Skeletal muscle satellite cell (primary cell): Measurements from ENCODE around the gene CEACAM16.
A peak's percentile ranks its signal among the peaks of the same experiment; 100 is the strongest.
"Not testable (repeated sequence)": the region's sequence is repeated elsewhere in the genome, so short reads cannot be mapped to it uniquely, and the experiment has no call there.

Source experiments
- H3K27me3 ChIP-seq: 2 replicates; pipeline ENCODE4 v1.7.0; 2013; ENCODE audit warnings: low read length; ENCODE audit not compliant: control insufficient read depth, insufficient read depth
- H3K36me3 ChIP-seq: 2 replicates; pipeline ENCODE4 v1.7.0; 2013; ENCODE audit warnings: mild to moderate bottlenecking, control low read depth, low read length; ENCODE audit not compliant: insufficient read depth
- H3K4me1 ChIP-seq: 2 replicates; pipeline ENCODE4 v1.7.0; 2013; ENCODE audit warnings: low read length; ENCODE audit not compliant: control insufficient read depth, insufficient read depth
- H3K4me2 ChIP-seq: 2 replicates; pipeline ENCODE4 v1.7.0; 2013; ENCODE audit warnings: mild to moderate bottlenecking, low read length
- H3K4me3 ChIP-seq: 2 replicates; pipeline ENCODE4 v1.7.0; 2013; ENCODE audit warnings: low read length
- H3K9ac ChIP-seq: 2 replicates; pipeline ENCODE4 v1.7.0; 2013; ENCODE audit warnings: mild to moderate bottlenecking, low read depth, low read length, moderate library complexity
- H3K9me3 ChIP-seq: replicated peaks from 2 replicates; pipeline ENCODE4 v1.7.0; 2013; ENCODE audit warnings: mild to moderate bottlenecking, control low read depth, low read length

Gene CEACAM16

DNA sequence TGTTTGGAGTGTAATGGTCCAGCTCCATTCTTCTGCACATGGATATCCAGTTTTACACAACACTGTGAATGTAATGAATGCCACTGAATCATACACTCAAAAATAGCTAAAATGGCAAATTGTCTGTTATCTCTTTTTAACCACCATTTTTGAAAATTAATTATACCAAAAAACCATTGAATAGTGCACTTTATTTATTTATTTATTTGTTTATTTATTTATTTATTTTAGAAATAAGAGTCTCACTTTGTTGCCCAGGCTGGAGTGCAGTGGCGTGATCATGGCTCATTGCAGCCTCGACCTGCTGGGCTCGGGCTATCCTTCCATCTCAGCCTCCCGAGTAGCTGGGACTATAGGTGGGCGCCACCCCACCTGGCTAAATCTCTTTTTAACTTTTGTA, 35.0 kb upstream of the CEACAM16 start:
- Histone ChIP-seq H3K9ac (no peak overlapping the region), H3K4me1 (peaks cover 16% of the 10 kb centered on the region), H3K9me3 (no peaks in the 10 kb centered on the region), H3K27me3 (no peaks in the 10 kb centered on the region), H3K4me3 (no peak overlapping the region), H3K4me2 (no peak overlapping the region), H3K36me3 (peaks cover 43% of the 10 kb centered on the region)

DNA sequence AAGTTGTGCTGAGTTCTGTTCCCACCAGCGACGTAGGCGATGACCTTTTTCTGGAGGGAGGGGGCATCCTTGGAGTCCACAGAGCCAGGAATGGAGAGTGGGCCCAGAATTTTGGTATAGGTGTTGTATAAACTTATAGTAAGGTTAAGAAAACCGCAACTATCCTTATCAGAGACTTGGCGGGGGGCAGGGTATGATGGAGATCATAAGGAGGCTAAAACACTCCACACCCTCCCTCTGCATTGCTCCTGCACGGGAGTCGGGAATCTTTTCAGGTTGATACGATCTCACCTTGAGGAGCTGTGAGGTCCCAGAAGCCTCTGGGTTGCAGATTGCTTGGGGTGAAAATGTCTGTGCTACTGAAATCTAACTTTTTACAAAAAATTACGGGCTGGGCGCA, 34.0 kb upstream of the CEACAM16 start:
- Histone ChIP-seq H3K27me3 (no peaks in the 10 kb centered on the region), H3K36me3 (peaks cover 35% of the 10 kb centered on the region), H3K4me2 (no peak overlapping the region), H3K9me3 (no peaks in the 10 kb centered on the region), H3K4me1 (peaks cover 16% of the 10 kb centered on the region), H3K4me3 (no peak overlapping the region), H3K9ac (no peak overlapping the region)

DNA sequence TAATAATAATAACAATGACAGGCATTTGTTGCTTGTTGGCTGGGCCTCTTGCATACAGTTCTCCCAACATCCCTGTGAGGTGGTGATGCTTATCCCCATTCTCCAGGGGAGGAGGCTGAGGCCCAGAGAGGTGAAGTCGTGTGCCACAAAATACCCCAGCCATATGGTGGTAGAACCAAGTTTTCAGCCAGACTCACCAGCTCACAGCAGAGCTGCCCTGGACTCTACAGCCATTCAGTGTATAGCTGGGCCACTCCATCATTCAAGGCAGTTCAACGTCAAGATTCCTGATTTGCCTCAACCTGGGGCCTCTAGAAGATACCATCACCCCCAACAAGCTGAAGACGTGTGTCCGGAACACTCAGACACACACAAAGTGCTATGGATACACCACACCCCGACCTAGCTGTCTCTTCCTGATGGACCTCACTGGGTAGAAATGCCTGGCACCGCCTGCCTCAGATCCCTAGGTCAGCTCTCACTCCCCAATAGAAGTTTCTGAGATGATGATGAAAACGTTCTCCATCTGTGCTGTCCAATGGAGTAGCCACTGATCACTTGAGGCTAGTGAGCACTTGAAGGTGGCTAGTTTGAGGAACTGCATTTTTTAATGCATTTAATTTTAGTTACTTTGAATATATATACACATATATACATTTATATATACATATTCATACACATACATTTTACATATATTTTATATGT, 31.9 kb upstream of the CEACAM16 start:
- H3K9me3 ChIP-seq: no peaks in the 10 kb centered on the region
- no peak overlapping the region for H3K9ac ChIP-seq
- H3K27me3 ChIP-seq: no peaks in the 10 kb centered on the region
- H3K4me3 ChIP-seq: no peak overlapping the region
- H3K4me2 ChIP-seq: no peak overlapping the region
- peaks cover 18% of the 10 kb centered on the region for H3K36me3 ChIP-seq
- peaks cover 12% of the 10 kb centered on the region for H3K4me1 ChIP-seq

DNA sequence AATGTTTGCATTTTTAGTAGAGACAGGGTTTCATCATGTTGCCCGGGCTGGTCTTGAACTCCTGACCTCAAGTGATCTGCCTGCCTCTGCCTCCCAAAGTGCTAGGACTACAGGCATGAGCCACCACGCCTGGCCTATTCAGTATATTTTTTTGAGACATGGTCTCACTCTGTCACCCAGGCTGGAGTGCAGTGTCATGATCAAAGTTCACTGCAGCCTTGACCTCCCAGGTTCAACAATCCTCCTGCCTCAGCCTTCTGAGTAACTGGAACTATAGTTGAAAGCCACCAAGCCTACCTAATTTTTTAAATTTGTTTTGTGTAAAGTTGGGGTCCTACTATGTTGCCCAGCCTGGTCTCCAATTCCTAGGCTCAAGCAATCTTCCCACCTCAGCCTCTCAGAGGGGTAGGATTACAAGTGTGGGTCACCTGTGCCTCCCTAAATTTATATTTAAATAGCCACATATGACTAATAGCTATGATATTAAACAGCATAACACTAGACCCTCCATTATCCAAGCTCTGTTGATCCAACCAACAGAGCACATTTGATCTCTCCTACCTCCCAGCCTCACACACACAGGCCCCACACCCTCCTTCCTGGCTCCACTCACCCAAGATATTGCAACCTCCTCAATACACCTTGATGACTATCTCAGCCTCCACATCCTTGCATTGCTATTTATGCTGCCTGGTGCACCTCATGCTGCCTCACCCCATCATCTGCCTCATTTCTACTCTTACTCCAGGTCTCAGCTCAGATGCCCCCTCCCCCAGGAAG, 29.8 kb upstream of the CEACAM16 start:
- H3K36me3 ChIP-seq: no peaks in the 10 kb centered on the region
- no peaks in the 10 kb centered on the region for H3K27me3 ChIP-seq
- H3K9me3 ChIP-seq: no peaks in the 10 kb centered on the region
- H3K9ac ChIP-seq: no peak overlapping the region
- H3K4me3 ChIP-seq: no peak overlapping the region
- H3K4me2 ChIP-seq: no peak overlapping the region
- no peaks in the 10 kb centered on the region for H3K4me1 ChIP-seq

DNA sequence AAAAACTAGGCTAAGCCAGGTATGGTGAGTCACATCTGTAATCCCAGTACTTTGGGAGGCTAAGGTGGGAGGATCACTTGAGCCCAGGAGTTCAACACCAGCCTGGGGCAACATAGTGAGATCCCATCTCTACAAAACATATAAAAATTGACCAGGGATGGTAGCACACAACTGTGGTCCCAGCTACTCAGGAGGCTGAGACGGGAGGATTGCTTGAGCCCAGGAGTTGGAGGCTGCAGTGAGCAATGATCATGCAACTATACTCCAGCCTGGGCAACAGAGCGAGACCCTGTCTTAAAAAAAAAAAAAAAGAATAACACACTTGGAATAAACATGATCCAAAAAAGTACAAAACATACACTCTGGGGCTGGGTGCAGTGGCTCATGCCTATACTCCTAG, 28.9 kb upstream of the CEACAM16 start:
- H3K9me3 ChIP-seq, H3K4me3 ChIP-seq, H3K4me1 ChIP-seq, H3K27me3 ChIP-seq, H3K9ac ChIP-seq, H3K36me3 ChIP-seq, H3K4me2 ChIP-seq: not testable (repeated sequence)

DNA sequence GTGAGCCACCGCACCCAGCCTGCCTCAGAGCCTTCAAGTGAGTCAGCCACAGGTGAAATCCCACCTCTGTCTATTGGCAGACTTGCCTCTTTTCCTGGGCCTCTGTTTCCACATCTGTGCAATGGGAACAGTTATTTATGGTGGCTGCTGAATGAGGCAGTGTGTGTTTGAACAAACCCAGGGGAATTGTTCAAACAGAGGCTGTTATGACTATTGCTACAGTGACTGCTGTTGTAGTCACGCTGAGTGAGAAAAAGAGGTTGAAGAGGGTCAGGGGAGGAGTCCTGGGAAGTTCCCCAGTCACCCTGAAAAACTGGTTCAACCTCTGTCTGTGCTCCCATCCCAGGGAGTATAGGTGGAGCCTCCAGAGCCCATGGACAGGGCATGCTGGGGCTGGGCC, 27.6 kb upstream of the CEACAM16 start, which contains the start of gene CEACAM19:
Gene CEACAM19 (plus strand): TSS at position 83 of the 400 bp plus-strand sequence. CDS start 450 bp downstream, outside the sequence.
- Histone ChIP-seq H3K4me1 (no peaks in the 10 kb centered on the region), H3K4me2 (no peak within 1 kb of the TSS), H3K4me3 (no peak within 1 kb of the TSS), H3K27me3 (no peaks in the 10 kb centered on the region), H3K9me3 (no peaks in the 10 kb centered on the region), H3K9ac (no peak within 1 kb of the TSS), H3K36me3 (no peaks in the 10 kb centered on the region)

DNA sequence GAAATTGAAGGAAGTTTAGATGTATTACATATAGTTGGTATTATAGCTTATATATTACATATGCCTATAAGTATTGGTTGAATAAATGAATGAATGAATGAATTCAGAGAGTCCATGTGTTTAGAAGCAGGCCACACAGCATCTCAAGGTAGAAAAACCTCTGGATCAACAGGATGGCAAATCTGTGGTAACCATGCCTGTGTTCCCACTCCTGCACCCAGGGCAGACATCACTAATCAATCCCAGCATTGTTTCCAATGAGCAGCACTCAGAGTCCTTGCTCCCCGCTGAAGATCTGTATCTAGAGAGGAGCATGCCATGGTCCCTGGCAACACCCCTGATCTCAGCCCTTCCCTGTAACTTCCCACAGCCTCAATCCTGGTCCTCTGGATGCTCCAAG, 26.7 kb upstream of the CEACAM16 start:
- Histone ChIP-seq H3K36me3 (no peaks in the 10 kb centered on the region), H3K9me3 (no peaks in the 10 kb centered on the region), H3K9ac (no peak overlapping the region), H3K4me2 (no peak overlapping the region), H3K4me1 (peaks cover 4% of the 10 kb centered on the region), H3K4me3 (no peak overlapping the region), H3K27me3 (no peaks in the 10 kb centered on the region)

DNA sequence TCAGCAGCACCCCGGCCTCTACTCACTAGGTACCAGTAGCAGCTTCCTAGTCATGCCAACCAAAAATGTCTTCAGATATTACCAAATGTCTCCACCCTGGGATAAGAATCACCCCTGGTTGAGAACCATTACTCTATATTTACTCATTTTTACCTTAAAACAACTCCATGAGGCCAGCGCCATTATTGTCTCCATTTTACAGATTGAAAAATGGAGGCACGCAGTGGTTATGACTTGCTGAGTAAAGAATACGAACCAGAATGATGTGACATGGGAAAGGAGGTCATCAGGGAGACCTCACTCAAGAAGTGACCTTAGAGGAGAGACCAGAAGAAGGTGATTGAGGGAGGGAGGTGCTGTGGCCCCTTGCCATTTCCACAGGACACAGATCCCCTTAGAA, 25.4 kb upstream of the CEACAM16 start:
- H3K27me3 ChIP-seq: no peaks in the 10 kb centered on the region
- H3K4me3 ChIP-seq: no peak overlapping the region
- H3K4me2 ChIP-seq: no peak overlapping the region
- H3K9ac ChIP-seq: no peak overlapping the region
- H3K36me3 ChIP-seq: no peaks in the 10 kb centered on the region
- no peaks in the 10 kb centered on the region for H3K9me3 ChIP-seq
- peaks cover 8% of the 10 kb centered on the region for H3K4me1 ChIP-seq

DNA sequence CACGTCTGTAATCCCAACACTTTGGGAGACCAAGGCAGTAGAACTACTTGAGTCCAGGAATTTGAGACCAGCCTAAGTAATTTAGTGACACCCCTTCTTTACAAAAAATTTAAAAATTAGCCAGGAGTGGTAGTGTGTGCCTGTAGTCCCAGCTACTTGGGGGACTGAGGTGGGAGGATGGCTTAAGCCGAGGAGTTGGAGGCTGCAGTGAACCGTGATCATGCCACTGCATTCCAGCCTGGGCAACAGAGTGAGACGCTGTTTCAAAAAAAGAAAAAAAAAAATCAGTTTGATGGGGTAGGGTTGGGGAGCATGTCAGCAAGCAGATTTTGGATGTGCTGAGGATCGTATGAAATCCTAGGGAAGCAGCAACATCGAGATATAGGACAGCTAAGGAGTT, 23.4 kb upstream of the CEACAM16 start:
- Histone ChIP-seq H3K4me1 (peaks cover 8% of the 10 kb centered on the region), H3K36me3 (no peaks in the 10 kb centered on the region), H3K9ac (no peak overlapping the region), H3K9me3 (no peaks in the 10 kb centered on the region), H3K4me2 (no peak overlapping the region), H3K27me3 (no peaks in the 10 kb centered on the region), H3K4me3 (no peak overlapping the region)

DNA sequence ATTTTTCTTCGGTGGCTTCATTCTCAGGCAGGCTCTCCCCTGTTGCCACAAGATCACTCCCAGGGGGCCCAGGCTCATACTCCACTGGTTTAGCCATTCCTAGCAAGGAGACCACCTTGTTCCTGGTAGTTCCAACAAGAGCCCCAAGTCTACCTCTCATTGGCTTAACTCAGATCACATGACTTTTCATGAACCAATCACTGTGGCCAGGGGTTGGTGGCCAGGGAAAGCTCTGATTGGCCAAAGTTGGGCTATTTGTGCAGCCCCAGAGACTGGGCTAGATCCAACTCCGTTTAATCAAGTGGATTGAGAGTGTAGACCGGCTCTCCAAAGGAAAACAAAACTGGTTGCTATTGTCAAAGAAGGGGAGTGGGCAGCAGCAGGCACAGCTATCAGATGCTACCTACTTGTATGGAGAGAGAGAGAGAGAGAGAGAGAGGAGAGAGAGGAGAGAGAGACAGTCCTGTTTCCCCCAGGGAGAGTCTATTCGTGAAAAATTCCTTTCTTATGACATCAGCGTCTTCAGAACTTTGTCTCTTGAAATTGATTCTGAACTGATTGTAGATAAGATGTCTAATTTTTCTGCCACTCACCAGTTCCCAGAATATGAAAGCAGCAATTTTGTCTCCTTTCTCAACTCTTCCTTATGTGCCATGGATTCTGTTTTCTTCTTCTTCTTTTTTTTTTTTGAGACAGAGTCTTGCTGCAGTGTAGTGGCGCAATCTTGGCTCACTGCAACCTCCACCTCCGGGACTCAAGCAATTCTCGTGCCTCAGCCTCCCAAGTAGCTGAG, 21.7 kb upstream of the CEACAM16 start:
- Histone ChIP-seq H3K4me1 (peaks cover 8% of the 10 kb centered on the region), H3K9ac (no peak overlapping the region), H3K36me3 (no peaks in the 10 kb centered on the region)

DNA sequence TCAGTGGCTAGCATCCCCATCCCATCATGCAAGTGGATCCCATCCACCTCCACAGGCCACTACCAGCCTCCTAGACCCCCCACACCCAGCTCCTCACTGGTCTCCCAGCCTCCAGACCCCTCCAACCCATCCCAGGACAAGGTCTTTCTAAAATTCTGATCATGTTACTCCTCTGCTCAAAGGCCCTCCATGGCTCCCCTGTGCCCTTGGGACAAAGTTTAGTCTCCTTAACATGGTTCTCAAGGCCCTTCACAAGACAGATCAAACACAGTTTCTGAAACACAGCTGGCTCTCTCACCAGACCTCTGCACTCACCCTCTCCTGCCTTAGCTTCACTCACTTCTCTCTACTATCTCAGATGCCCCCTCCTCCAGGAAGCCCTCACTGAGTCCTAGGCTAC, 18.4 kb upstream of the CEACAM16 start:
- Histone ChIP-seq H3K4me2 (no peak overlapping the region), H3K9me3 (no peaks in the 10 kb centered on the region), H3K36me3 (no peaks in the 10 kb centered on the region), H3K27me3 (no peaks in the 10 kb centered on the region), H3K4me3 (no peak overlapping the region), H3K4me1 (peaks cover 18% of the 10 kb centered on the region), H3K9ac (no peak overlapping the region)

More for the DNA sequence above, 21.7 kb upstream of the CEACAM16 start:
- no peak overlapping the region for H3K4me3 ChIP-seq
- peak overlapping the region; percentile 4 for H3K4me2 ChIP-seq
- no peaks in the 10 kb centered on the region for H3K9me3 ChIP-seq
- H3K27me3 ChIP-seq: no peaks in the 10 kb centered on the region
